OCI-LY1 (cell line): ENCODE results near the gene DIAPH2.

Experiments
- H2AFZ ChIP-seq: fragments of 200-600 bp; sonication (generic), shearing (Covaris generic); 2 replicates; pipeline ENCODE4 v1.6.0; 2014; ENCODE audit warnings: antibody characterized with exemption, mild to moderate bottlenecking, low read length
- H3F3A ChIP-seq: fragments of 200-600 bp; sonication (generic), shearing (Covaris generic); 2 replicates; pipeline ENCODE4 v1.6.0; 2014; ENCODE audit warnings: mild to moderate bottlenecking, antibody characterized with exemption, low read length, moderate library complexity; ENCODE audit not compliant: insufficient read depth
- H3K27ac ChIP-seq: fragments of 200-600 bp; sonication (generic); 2 replicates; pipeline ENCODE4 v1.5.1; 2014; ENCODE audit warnings: low read length, mixed run types, mild to moderate bottlenecking, low read depth; ENCODE audit not compliant: poor library complexity, severe bottlenecking
- H3K27me3 ChIP-seq: fragments of 200-600 bp; sonication (generic); 2 replicates; pipeline ENCODE4 v1.6.0; 2014; ENCODE audit warnings: antibody characterized with exemption, mild to moderate bottlenecking, low read length, moderate library complexity; ENCODE audit not compliant: insufficient read depth
- H3K36me3 ChIP-seq: fragments of 200-600 bp; sonication (generic); 2 replicates; pipeline ENCODE4 v1.6.1; 2014; ENCODE audit warnings: mild to moderate bottlenecking, antibody characterized with exemption, low read length, moderate library complexity, mixed read lengths; ENCODE audit not compliant: insufficient read depth
- H3K4me1 ChIP-seq: fragments of 200-600 bp; sonication (generic); 2 replicates; pipeline ENCODE4 v1.5.1; 2014; ENCODE audit warnings: mild to moderate bottlenecking, low read length, moderate library complexity; ENCODE audit not compliant: insufficient read depth, severe bottlenecking
- H3K4me2 ChIP-seq: fragments of 200-600 bp; sonication (generic), shearing (Covaris generic); 2 replicates; pipeline ENCODE4 v1.6.1; 2014; ENCODE audit warnings: low read length
- H3K4me3 ChIP-seq: fragments of 200-600 bp; sonication (generic); 2 replicates; pipeline ENCODE4 v1.5.1; 2014; ENCODE audit warnings: low read length, low read depth, mild to moderate bottlenecking, mixed read lengths; ENCODE audit not compliant: poor library complexity, severe bottlenecking
- H3K79me2 ChIP-seq: fragments of 200-600 bp; shearing (Covaris generic); 2 replicates; pipeline ENCODE4 v1.6.1; 2016; ENCODE audit warnings: mixed run types, low read length, mixed read lengths; ENCODE audit not compliant: insufficient read depth
- H3K9ac ChIP-seq: fragments of 200-600 bp; sonication (generic), shearing (Covaris generic); 2 replicates; pipeline ENCODE4 v1.6.1; 2014; ENCODE audit warnings: mild to moderate bottlenecking, low read length, mixed read lengths
- H3K9me2 ChIP-seq: fragments of 200-600 bp; sonication (generic), shearing (Covaris generic); 2 replicates; pipeline ENCODE4 v1.6.1; 2014; ENCODE audit warnings: low read depth, mild to moderate bottlenecking, low read length, mixed read lengths
- H3K9me3 ChIP-seq: fragments of 200-600 bp; shearing (Covaris generic); 2 replicates; pipeline ENCODE4 v1.6.1; 2014; ENCODE audit warnings: low read length, mixed read lengths
- H4K20me1 ChIP-seq: fragments of 200-600 bp; sonication (generic), shearing (Covaris generic); 2 replicates; pipeline ENCODE4 v1.6.0; 2016; ENCODE audit warnings: mild to moderate bottlenecking, low read length; ENCODE audit not compliant: insufficient read depth
- CTCF ChIP-seq: fragments of 200-600 bp; sonication (generic), shearing (Covaris generic); IDR thresholded peaks from 2 replicates; pipeline ENCODE4 v1.5.1; 2017; ENCODE audit warnings: mild to moderate bottlenecking, antibody characterized with exemption, low read length, moderate library complexity, mixed read lengths
- EZH2 ChIP-seq: fragments of 200-600 bp; sonication (generic), shearing (Covaris generic); IDR thresholded peaks from 2 replicates; pipeline ENCODE4 v1.8.0; 2017; ENCODE audit warnings: borderline replicate concordance, mixed run types, mild to moderate bottlenecking, antibody characterized with exemption, low read length, moderate library complexity, mixed read lengths

DIAPH2 gene

GRCh38 chrX:97057349-97057909 is 372.8 kb downstream of the DIAPH2 start:
- TF ChIP-seq EZH2 (no peak), CTCF (no peak)
- no peaks in the 10 kb centered on the region for H3K9me2 ChIP-seq
- no peaks in the 10 kb centered on the region for H4K20me1 ChIP-seq
- no peak overlapping the region for H2AFZ ChIP-seq
- H3K79me2 ChIP-seq, result no peaks in the 10 kb centered on the region
- H3F3A ChIP-seq, result no peaks in the 10 kb centered on the region
- no peak overlapping the region for H3K9ac ChIP-seq
- H3K36me3 ChIP-seq, result no peaks in the 10 kb centered on the region
- no peaks in the 10 kb centered on the region for H3K9me3 ChIP-seq
- no peak overlapping the region for H3K4me3 ChIP-seq
- no peaks in the 10 kb centered on the region for H3K27me3 ChIP-seq
- no peaks in the 10 kb centered on the region for H3K4me1 ChIP-seq
- H3K27ac ChIP-seq, result no peak overlapping the region
- H3K4me2 ChIP-seq, result no peak overlapping the region

- no peak overlapping the region for H3K4me3 ChIP-seq
- H3K36me3 ChIP-seq, result no peaks in the 10 kb centered on the region
- no peaks in the 10 kb centered on the region for H3F3A ChIP-seq
- no peak overlapping the region for H2AFZ ChIP-seq
- H3K79me2 ChIP-seq, result no peaks in the 10 kb centered on the region
- no peaks in the 10 kb centered on the region for H3K4me1 ChIP-seq
- no peak overlapping the region for H3K9ac ChIP-seq
- H3K9me3 ChIP-seq, result no peaks in the 10 kb centered on the region
- H3K4me2 ChIP-seq, result no peak overlapping the region
- no peaks in the 10 kb centered on the region for H3K9me2 ChIP-seq
- TF ChIP-seq CTCF (no peak), EZH2 (no peak)
- H3K27me3 ChIP-seq, result no peaks in the 10 kb centered on the region
- no peak overlapping the region for H3K27ac ChIP-seq
- H4K20me1 ChIP-seq, result no peaks in the 10 kb centered on the region
Observed at GRCh38 chrX:97060020-97060419, 375.4 kb downstream of the DIAPH2 start.

- no peak overlapping the region for H3K4me2 ChIP-seq
- H4K20me1 ChIP-seq, result no peaks in the 10 kb centered on the region
- no peaks in the 10 kb centered on the region for H3K36me3 ChIP-seq
- H3K9ac ChIP-seq, result no peak overlapping the region
- no peaks in the 10 kb centered on the region for H3F3A ChIP-seq
- TF ChIP-seq CTCF (no peak), EZH2 (no peak)
- no peaks in the 10 kb centered on the region for H3K27me3 ChIP-seq
- no peak overlapping the region for H3K27ac ChIP-seq
- no peaks in the 10 kb centered on the region for H3K9me3 ChIP-seq
- H2AFZ ChIP-seq, result no peak overlapping the region
- H3K4me3 ChIP-seq, result no peak overlapping the region
- H3K4me1 ChIP-seq, result no peaks in the 10 kb centered on the region
- no peaks in the 10 kb centered on the region for H3K79me2 ChIP-seq
- H3K9me2 ChIP-seq, result no peaks in the 10 kb centered on the region
Observed at GRCh38 chrX:97065066-97065465, 380.4 kb downstream of the DIAPH2 start.
